ENCODE results near the gene NCKAP5.

NCKAP5 gene

GRCh38 chr2:133476286-133476685 is 92.0 kb downstream of the NCKAP5 start:
- TF ChIP-seq POLR2AphosphoS5 (IDR thresholded peaks at IDR 0.05; ENCODE audit: low read depth, low read length), result no peak
- TF ChIP-seq FOXP2 (optimal IDR thresholded peaks at IDR 0.05; ENCODE audit: borderline replicate concordance, extremely low read depth, extremely low read length, insufficient read depth), result no peak
- TF ChIP-seq TAF1 (IDR thresholded peaks at IDR 0.05; ENCODE audit: borderline replicate concordance, insufficient read depth, low read length), result no peak
- TF ChIP-seq SIN3A (IDR thresholded peaks at IDR 0.05; ENCODE audit: borderline replicate concordance, insufficient read depth, low read length), result no peak
- TF ChIP-seq REST (IDR thresholded peaks at IDR 0.05; ENCODE audit: insufficient read depth in 1 of 2, low read depth in 2 of 2, low read length in 2 of 2), result no peak

GRCh38 chr2:133475610-133476009 is 92.7 kb downstream of the NCKAP5 start:
- no peak for TF ChIP-seq POLR2AphosphoS5 (IDR thresholded peaks at IDR 0.05; ENCODE audit: low read depth, low read length)

GRCh38 chr2:133462811-133463210 is 105.5 kb downstream of the NCKAP5 start:
- TF ChIP-seq FOXP2 (optimal IDR thresholded peaks at IDR 0.05; ENCODE audit: borderline replicate concordance, extremely low read depth, extremely low read length, insufficient read depth) (no peak), POLR2AphosphoS5 (IDR thresholded peaks at IDR 0.05; ENCODE audit: low read depth, low read length) (no peak), REST (IDR thresholded peaks at IDR 0.05; ENCODE audit: insufficient read depth in 1 of 2, low read depth in 2 of 2, low read length in 2 of 2) (no peak), TAF1 (IDR thresholded peaks at IDR 0.05; ENCODE audit: borderline replicate concordance, insufficient read depth, low read length) (no peak), SIN3A (IDR thresholded peaks at IDR 0.05; ENCODE audit: borderline replicate concordance, insufficient read depth, low read length) (no peak)

GRCh38 chr2:133461484-133461883 is 106.8 kb downstream of the NCKAP5 start:
- TF ChIP-seq SIN3A (IDR thresholded peaks at IDR 0.05; ENCODE audit: borderline replicate concordance, insufficient read depth, low read length) (no peak), FOXP2 (optimal IDR thresholded peaks at IDR 0.05; ENCODE audit: borderline replicate concordance, extremely low read depth, extremely low read length, insufficient read depth) (no peak), REST (IDR thresholded peaks at IDR 0.05; ENCODE audit: insufficient read depth in 1 of 2, low read depth in 2 of 2, low read length in 2 of 2) (no peak), TAF1 (IDR thresholded peaks at IDR 0.05; ENCODE audit: borderline replicate concordance, insufficient read depth, low read length) (no peak), POLR2AphosphoS5 (IDR thresholded peaks at IDR 0.05; ENCODE audit: low read depth, low read length) (no peak)

GRCh38 chr2:133459590-133459989 is 108.7 kb downstream of the NCKAP5 start:
- TF ChIP-seq SIN3A (IDR thresholded peaks at IDR 0.05; ENCODE audit: borderline replicate concordance, insufficient read depth, low read length) (no peak), FOXP2 (optimal IDR thresholded peaks at IDR 0.05; ENCODE audit: borderline replicate concordance, extremely low read depth, extremely low read length, insufficient read depth) (no peak), TAF1 (IDR thresholded peaks at IDR 0.05; ENCODE audit: borderline replicate concordance, insufficient read depth, low read length) (no peak), REST (IDR thresholded peaks at IDR 0.05; ENCODE audit: insufficient read depth in 1 of 2, low read depth in 2 of 2, low read length in 2 of 2) (no peak)

Data from PFSK-1 (cell line).